OCI-LY3 (cell line): ENCODE results near the gene EIF4G3.

Experiments used
- H2AFZ ChIP-seq: fragments of 200-600, 300-600 bp; shearing (Covaris generic); 2 replicates; pipeline ENCODE4 v1.6.0; 2014; ENCODE audit warnings: antibody characterized with exemption, low read depth, low read length
- H3K27ac ChIP-seq: fragments of 200-600, 300-600 bp; sonication (generic); 2 replicates; pipeline ENCODE4 v1.5.1; 2014; ENCODE audit warnings: mild to moderate bottlenecking, low read length, moderate library complexity, mixed read lengths
- H3K27me3 ChIP-seq: fragments of 200-600, 300-600 bp; sonication (generic); 2 replicates; pipeline ENCODE4 v1.6.1; 2014; ENCODE audit warnings: low read depth, low read length, mixed read lengths
- H3K36me3 ChIP-seq: fragments of 200-600, 300-600 bp; sonication (generic); replicated peaks from 2 replicates; pipeline ENCODE3; 2014; ENCODE audit warnings: low read depth, low read length, mixed read lengths
- H3K4me1 ChIP-seq: fragments of 300-600, 200-600 bp; sonication (generic); 2 replicates; pipeline ENCODE4 v1.6.1; 2014; ENCODE audit warnings: low read length, mixed read lengths
- H3K4me2 ChIP-seq: fragments of 200-600, 300-600 bp; sonication (generic); 2 replicates; pipeline ENCODE4 v1.6.1; 2014; ENCODE audit warnings: low read length, mixed read lengths
- H3K4me3 ChIP-seq: fragments of 300-600, 200-600 bp; sonication (generic); 2 replicates; pipeline ENCODE4 v1.5.1; 2014; ENCODE audit warnings: antibody characterized with exemption, mild to moderate bottlenecking, low read length, moderate library complexity
- H3K79me2 ChIP-seq: fragments of 300-600, 200-600 bp; shearing (Covaris generic); 2 replicates; pipeline ENCODE4 v1.6.1; 2014; ENCODE audit warnings: mild to moderate bottlenecking, low read length, mixed read lengths
- H3K9ac ChIP-seq: fragments of 300-600, 200-600 bp; shearing (Covaris generic); 2 replicates; pipeline ENCODE4 v1.6.0; 2014; ENCODE audit warnings: mild to moderate bottlenecking, low read length, moderate library complexity
- H3K9me3 ChIP-seq: fragments of 200-600, 300-600 bp; shearing (Covaris generic); 2 replicates; pipeline ENCODE4 v1.6.1; 2014; ENCODE audit warnings: low read length, mixed read lengths; ENCODE audit not compliant: insufficient read depth
- H4K20me1 ChIP-seq: fragments of 200-600, 300-600 bp; sonication (generic); 2 replicates; pipeline ENCODE4 v1.6.1; 2016; ENCODE audit warnings: low read length, mixed read lengths; ENCODE audit not compliant: insufficient read depth
- EZH2phosphoT487 ChIP-seq: fragments of 200-600 bp; shearing (Covaris generic); IDR thresholded peaks from 2 replicates; pipeline ENCODE4 v1.6.1; 2018; ENCODE audit warnings: antibody characterized with exemption, mixed run types, low read depth
- TF ChIP-seq, protein P1 (sequence below): fragments of 200-600, 300-600 bp; sonication (generic); IDR thresholded peaks from 2 replicates; pipeline ENCODE4 v1.5.1; 2014; ENCODE audit warnings: antibody characterized with exemption, low read length, low read depth

The EIF4G3 gene

DNA sequence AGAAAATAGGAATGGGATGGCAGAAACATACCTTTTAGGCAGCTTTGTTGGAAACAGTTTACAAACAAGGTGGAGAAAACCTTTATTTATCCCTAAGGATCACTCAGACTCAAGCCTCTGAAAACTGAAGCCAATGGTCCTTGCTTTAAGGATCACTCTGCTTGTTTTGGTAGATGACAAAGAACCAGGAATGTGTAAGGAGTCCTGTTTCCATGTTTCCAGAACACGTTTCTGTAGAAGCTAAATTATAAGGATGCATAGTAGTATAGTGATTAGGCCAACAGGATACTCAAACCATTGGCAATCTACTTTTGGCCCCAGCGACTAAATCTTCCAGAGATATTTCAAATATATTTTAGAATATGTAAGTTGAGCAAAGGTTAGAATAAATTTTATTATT lies 240.5 kb downstream of the EIF4G3 start:
- Histone ChIP-seq H3K79me2 (no peaks in the 10 kb centered on the region), H3K4me3 (no peak overlapping the region), H3K36me3 (no peaks in the 10 kb centered on the region), H2AFZ (no peak overlapping the region), H3K9ac (no peak overlapping the region), H3K4me1 (peaks cover 16% of the 10 kb centered on the region), H3K27ac (no peak overlapping the region), H3K9me3 (no peaks in the 10 kb centered on the region), H3K4me2 (no peak overlapping the region), H3K27me3 (no peaks in the 10 kb centered on the region), H4K20me1 (no peaks in the 10 kb centered on the region; the same call in 1 of the 2 replicates)
- TF ChIP-seq, protein P1, sequence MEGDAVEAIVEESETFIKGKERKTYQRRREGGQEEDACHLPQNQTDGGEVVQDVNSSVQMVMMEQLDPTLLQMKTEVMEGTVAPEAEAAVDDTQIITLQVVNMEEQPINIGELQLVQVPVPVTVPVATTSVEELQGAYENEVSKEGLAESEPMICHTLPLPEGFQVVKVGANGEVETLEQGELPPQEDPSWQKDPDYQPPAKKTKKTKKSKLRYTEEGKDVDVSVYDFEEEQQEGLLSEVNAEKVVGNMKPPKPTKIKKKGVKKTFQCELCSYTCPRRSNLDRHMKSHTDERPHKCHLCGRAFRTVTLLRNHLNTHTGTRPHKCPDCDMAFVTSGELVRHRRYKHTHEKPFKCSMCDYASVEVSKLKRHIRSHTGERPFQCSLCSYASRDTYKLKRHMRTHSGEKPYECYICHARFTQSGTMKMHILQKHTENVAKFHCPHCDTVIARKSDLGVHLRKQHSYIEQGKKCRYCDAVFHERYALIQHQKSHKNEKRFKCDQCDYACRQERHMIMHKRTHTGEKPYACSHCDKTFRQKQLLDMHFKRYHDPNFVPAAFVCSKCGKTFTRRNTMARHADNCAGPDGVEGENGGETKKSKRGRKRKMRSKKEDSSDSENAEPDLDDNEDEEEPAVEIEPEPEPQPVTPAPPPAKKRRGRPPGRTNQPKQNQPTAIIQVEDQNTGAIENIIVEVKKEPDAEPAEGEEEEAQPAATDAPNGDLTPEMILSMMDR, result no peak
- no peak for TF ChIP-seq EZH2phosphoT487

DNA sequence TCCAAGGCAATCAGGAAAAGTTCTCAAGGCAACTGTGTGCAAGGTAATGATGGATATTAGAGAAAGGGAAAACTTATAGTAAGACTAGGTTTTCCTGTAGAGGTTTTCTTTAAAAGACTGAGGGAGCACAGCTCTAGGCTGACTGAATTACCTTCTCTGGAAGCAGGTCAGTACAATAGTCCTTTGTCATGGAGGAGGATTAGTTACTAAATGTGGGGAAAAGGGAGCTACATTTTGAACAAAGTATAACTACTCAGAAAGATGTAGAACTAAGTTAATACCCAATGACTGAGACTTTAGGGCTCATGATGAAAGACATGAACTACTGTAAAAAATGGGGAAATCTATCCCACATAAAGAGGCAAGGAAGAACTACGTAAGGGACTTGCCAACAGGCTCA lies 241.0 kb downstream of the EIF4G3 start:
- no peak overlapping the region for H3K4me3 ChIP-seq
- no peaks in the 10 kb centered on the region; the same call in 1 of the 2 replicates for H4K20me1 ChIP-seq
- no peak overlapping the region for H3K9ac ChIP-seq
- H3K4me2 ChIP-seq, result no peak overlapping the region
- H3K27ac ChIP-seq, result no peak overlapping the region
- H3K36me3 ChIP-seq, result no peaks in the 10 kb centered on the region
- no peak for TF ChIP-seq EZH2phosphoT487
- TF ChIP-seq, protein P1, result no peak
- H3K79me2 ChIP-seq, result no peaks in the 10 kb centered on the region
- no peaks in the 10 kb centered on the region for H3K9me3 ChIP-seq
- H3K4me1 ChIP-seq, result peaks cover 16% of the 10 kb centered on the region
- H3K27me3 ChIP-seq, result no peaks in the 10 kb centered on the region
- H2AFZ ChIP-seq, result no peak overlapping the region

DNA sequence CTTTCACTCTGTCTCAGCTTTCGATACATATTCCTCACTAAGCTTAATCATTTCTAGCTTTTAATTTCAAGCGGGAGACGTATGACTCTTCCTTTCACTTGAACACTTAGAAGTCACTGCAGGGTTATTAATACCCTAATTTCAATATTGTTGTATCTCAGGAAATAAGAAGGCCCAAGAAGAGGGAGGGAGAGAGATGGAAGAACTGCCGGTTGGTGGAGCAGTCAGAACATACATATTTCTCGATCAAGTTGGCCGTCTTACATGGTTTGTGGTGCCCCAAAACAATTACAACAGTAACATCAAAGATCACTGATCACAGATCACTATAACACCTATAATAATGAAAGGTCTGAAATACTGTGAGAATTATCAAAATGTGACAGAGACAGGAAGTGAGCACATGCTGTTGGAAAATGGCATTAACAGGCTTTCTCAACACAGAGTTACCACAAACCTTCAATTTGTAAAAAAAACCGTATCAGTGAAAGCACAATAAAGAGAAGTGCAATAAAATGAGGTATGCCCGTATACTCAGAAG lies 244.2 kb downstream of the EIF4G3 start:
- no peaks in the 10 kb centered on the region for H3K9me3 ChIP-seq
- TF ChIP-seq EZH2phosphoT487, result no peak
- TF ChIP-seq, protein P1, result 0 out of 2 replicates have a peak, but pooled peaks have one; percentile 9
- no peaks in the 10 kb centered on the region for H3K79me2 ChIP-seq
- H2AFZ ChIP-seq, result no peak overlapping the region; the same call in 1 of the 2 replicates
- H3K4me3 ChIP-seq, result peak overlapping the region; percentile 53
- peak overlapping the region; percentile 29; the same call in 1 of the 2 replicates for H3K9ac ChIP-seq
- H3K36me3 ChIP-seq, result no peaks in the 10 kb centered on the region
- H3K4me1 ChIP-seq, result peaks cover 16% of the 10 kb centered on the region
- H3K4me2 ChIP-seq, result peak overlapping the region; percentile 83
- no peaks in the 10 kb centered on the region; the same call in 1 of the 2 replicates for H4K20me1 ChIP-seq
- H3K27me3 ChIP-seq, result no peaks in the 10 kb centered on the region
- peak overlapping the region; percentile 75 for H3K27ac ChIP-seq

DNA sequence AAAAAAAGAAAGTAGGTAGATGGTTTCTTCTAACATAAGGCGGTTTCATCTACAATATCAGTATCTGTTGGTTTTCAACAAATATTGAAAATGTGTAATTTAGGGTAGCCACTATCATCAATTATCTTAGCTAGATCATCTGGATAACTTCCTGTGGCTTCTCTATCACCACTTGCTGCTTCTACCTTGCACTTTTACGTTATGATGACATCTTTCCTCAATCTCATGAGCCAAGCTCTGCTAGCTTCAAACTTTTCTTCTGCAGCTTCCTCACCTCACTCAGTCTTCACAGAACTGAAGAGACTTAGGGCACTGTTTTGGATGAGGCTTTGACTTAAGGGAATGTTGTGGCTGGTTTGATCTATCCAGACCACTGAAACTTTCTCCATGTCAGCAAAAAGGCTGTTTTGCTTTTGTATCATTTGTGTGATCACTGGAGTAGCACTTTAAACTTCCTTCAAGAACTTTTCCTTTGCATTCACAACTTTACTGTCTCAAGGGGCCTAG lies 244.7 kb downstream of the EIF4G3 start:
- H3K36me3 ChIP-seq, result no peaks in the 10 kb centered on the region
- TF ChIP-seq EZH2phosphoT487, result no peak
- TF ChIP-seq, protein P1, result no peak
- H3K9me3 ChIP-seq, result no peaks in the 10 kb centered on the region
- H3K27me3 ChIP-seq, result no peaks in the 10 kb centered on the region
- H3K4me1 ChIP-seq, result peaks cover 16% of the 10 kb centered on the region
- no peak overlapping the region for H2AFZ ChIP-seq
- H3K27ac ChIP-seq, result peak overlapping the region; percentile 75
- no peaks in the 10 kb centered on the region for H3K79me2 ChIP-seq
- peak overlapping the region; percentile 83 for H3K4me2 ChIP-seq
- no peaks in the 10 kb centered on the region; the same call in 1 of the 2 replicates for H4K20me1 ChIP-seq
- peak overlapping the region; percentile 29; the same call in 1 of the 2 replicates for H3K9ac ChIP-seq
- H3K4me3 ChIP-seq, result peak overlapping the region; percentile 53; the same call in 1 of the 2 replicates
